ENCODE measurements around the gene TOR1AIP2. TPM values are rescaled to one million over a fixed set of nuclear protein-coding genes. Genes with fewer than 3 reads are reported as not detected.
A peak's percentile ranks its signal among the peaks of the same experiment; 100 is the strongest.
"Not testable (repeated sequence)": the region's sequence is repeated elsewhere in the genome, so short reads cannot be mapped to it uniquely, and the experiment has no call there.

TOR1AIP2 gene
- total RNA-seq, 1 donor from 2014 or later: 69.0 TPM

GRCh38 chr1:179879797-179880196 lies 2.2 kb upstream of the TOR1AIP2 start:
- intact Hi-C loops (cut with DNase I): no loop called here
- no peak for DNase-seq (ENCODE audit: low spot score)

GRCh38 chr1:179876300-179876715 lies 1.3 kb downstream of the TOR1AIP2 start:
- ATAC-seq: no peak
- intact Hi-C loops (cut with DNase I): no loop called here
- DNase-seq (ENCODE audit: low spot score): no peak

More at GRCh38 chr1:179879797-179880196, 2.2 kb upstream of the TOR1AIP2 start:
- ATAC-seq: no peak

- DNase-seq (ENCODE audit: low spot score) (no peak), ATAC-seq (no peak)
- intact Hi-C loops (cut with DNase I): no loop called here
Measured at GRCh38 chr1:179875596-179876299, 1.9 kb downstream of the TOR1AIP2 start.

- intact Hi-C loops (cut with DNase I): no loop called here
- ATAC-seq (no peak), DNase-seq (ENCODE audit: low spot score) (no peak)
Measured at GRCh38 chr1:179873438-179873851, 4.2 kb downstream of the TOR1AIP2 start.

GRCh38 chr1:179872558-179872957 lies 5.0 kb downstream of the TOR1AIP2 start:
- DNase-seq (ENCODE audit: low spot score) (no peak), ATAC-seq (no peak)

GRCh38 chr1:179871940-179872339 lies 5.7 kb downstream of the TOR1AIP2 start:
- no peak for ATAC-seq
- intact Hi-C loops (cut with DNase I): no loop called here
- DNase-seq (ENCODE audit: low spot score): no peak

More at GRCh38 chr1:179872558-179872957, 5.0 kb downstream of the TOR1AIP2 start:
- intact Hi-C loops (cut with DNase I): no loop called here

GRCh38 chr1:179870870-179871269 lies 6.7 kb downstream of the TOR1AIP2 start:
- ATAC-seq (no peak), DNase-seq (ENCODE audit: low spot score) (no peak)
- intact Hi-C loops (cut with DNase I): no loop called here

GRCh38 chr1:179867493-179868330 lies 9.9 kb downstream of the TOR1AIP2 start:
- DNase-seq (ENCODE audit: low spot score) (no peak), ATAC-seq (peak; percentile 44)
- intact Hi-C loops (cut with DNase I): no loop called here

- DNase-seq (ENCODE audit: low spot score) (no peak), ATAC-seq (no peak)
- intact Hi-C loops (cut with DNase I): no loop called here
Measured at GRCh38 chr1:179866616-179867015, 11.0 kb downstream of the TOR1AIP2 start.

GRCh38 chr1:179865377-179865776 lies 12.2 kb downstream of the TOR1AIP2 start:
- no peak for DNase-seq (ENCODE audit: low spot score)
- ATAC-seq: no peak
- intact Hi-C loops (cut with DNase I): no loop called here

- no peak for ATAC-seq
- intact Hi-C loops (cut with DNase I): no loop called here
Measured at GRCh38 chr1:179860652-179861051, 17.0 kb downstream of the TOR1AIP2 start.

GRCh38 chr1:179857009-179857408 lies 20.6 kb downstream of the TOR1AIP2 start:
- intact Hi-C loops (cut with DNase I): no loop called here
- DNase-seq (ENCODE audit: low spot score) (no peak), ATAC-seq (no peak)

More at GRCh38 chr1:179860652-179861051, 17.0 kb downstream of the TOR1AIP2 start:
- DNase-seq (ENCODE audit: low spot score): no peak

GRCh38 chr1:179856296-179856695 lies 21.3 kb downstream of the TOR1AIP2 start:
- intact Hi-C loops (cut with DNase I): no loop called here
- DNase-seq (ENCODE audit: low spot score) (no peak), ATAC-seq (no peak)

- ATAC-seq; intact Hi-C loops (cut with DNase I); DNase-seq (ENCODE audit: low spot score): not testable (repeated sequence)
Measured at GRCh38 chr1:179855831-179856230, 21.8 kb downstream of the TOR1AIP2 start.

- intact Hi-C loops (cut with DNase I): no loop called here
- DNase-seq (ENCODE audit: low spot score) (no peak), ATAC-seq (no peak)
Measured at GRCh38 chr1:179853102-179853501, 24.5 kb downstream of the TOR1AIP2 start.

GRCh38 chr1:179848233-179848632 lies 29.4 kb downstream of the TOR1AIP2 start:
- DNase-seq (ENCODE audit: low spot score) (no peak), ATAC-seq (no peak)
- intact Hi-C loops (cut with DNase I): no loop called here

GRCh38 chr1:179840107-179840506 lies 37.5 kb downstream of the TOR1AIP2 start:
- DNase-seq (ENCODE audit: low spot score): no peak
- no peak for ATAC-seq
- intact Hi-C loops (cut with DNase I): no loop called here

- ATAC-seq; DNase-seq (ENCODE audit: low spot score); intact Hi-C loops (cut with DNase I): not testable (repeated sequence)
Measured at GRCh38 chr1:179836686-179837445, 40.7 kb downstream of the TOR1AIP2 start.

Data from sciatic nerve (tissue), 2 donors.